OCI-LY1 (cell line): ENCODE results near the gene CNIH4.

Source experiments
- EZH2 ChIP-seq: fragments of 200-600 bp; sonication (generic), shearing (Covaris generic); IDR thresholded peaks from 2 replicates; pipeline ENCODE4 v1.8.0; 2017; ENCODE audit warnings: borderline replicate concordance, mixed run types, mild to moderate bottlenecking, antibody characterized with exemption, low read length, moderate library complexity, mixed read lengths
- TF ChIP-seq, protein P1 (sequence below): fragments of 200-600 bp; sonication (generic), shearing (Covaris generic); IDR thresholded peaks from 2 replicates; pipeline ENCODE4 v1.5.1; 2017; ENCODE audit warnings: mild to moderate bottlenecking, antibody characterized with exemption, low read length, moderate library complexity, mixed read lengths

GRCh38 chr1:224343679-224344078, 13.0 kb upstream of the CNIH4 start:
- TF ChIP-seq, protein P1, sequence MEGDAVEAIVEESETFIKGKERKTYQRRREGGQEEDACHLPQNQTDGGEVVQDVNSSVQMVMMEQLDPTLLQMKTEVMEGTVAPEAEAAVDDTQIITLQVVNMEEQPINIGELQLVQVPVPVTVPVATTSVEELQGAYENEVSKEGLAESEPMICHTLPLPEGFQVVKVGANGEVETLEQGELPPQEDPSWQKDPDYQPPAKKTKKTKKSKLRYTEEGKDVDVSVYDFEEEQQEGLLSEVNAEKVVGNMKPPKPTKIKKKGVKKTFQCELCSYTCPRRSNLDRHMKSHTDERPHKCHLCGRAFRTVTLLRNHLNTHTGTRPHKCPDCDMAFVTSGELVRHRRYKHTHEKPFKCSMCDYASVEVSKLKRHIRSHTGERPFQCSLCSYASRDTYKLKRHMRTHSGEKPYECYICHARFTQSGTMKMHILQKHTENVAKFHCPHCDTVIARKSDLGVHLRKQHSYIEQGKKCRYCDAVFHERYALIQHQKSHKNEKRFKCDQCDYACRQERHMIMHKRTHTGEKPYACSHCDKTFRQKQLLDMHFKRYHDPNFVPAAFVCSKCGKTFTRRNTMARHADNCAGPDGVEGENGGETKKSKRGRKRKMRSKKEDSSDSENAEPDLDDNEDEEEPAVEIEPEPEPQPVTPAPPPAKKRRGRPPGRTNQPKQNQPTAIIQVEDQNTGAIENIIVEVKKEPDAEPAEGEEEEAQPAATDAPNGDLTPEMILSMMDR: no peak
- no peak for TF ChIP-seq EZH2
